ENCODE data around the gene MUC5B.

The MUC5B gene

GRCh38 chr11:1227551-1228100 is 4.8 kb downstream of the MUC5B start:
- DNase-seq (ENCODE audit: low read depth): no peak
- H3K4me3 ChIP-seq (replicated peaks; ENCODE audit: low read depth, low read length): no peak overlapping the region
- TF ChIP-seq CTCF (IDR thresholded peaks at IDR 0.05; ENCODE audit: low read length, missing control alignments): no peak

- DNase-seq (ENCODE audit: low read depth): no peak
- no peak overlapping the region for H3K4me3 ChIP-seq (replicated peaks; ENCODE audit: low read depth, low read length)
- no peak for TF ChIP-seq CTCF (IDR thresholded peaks at IDR 0.05; ENCODE audit: low read length, missing control alignments)
Measured at GRCh38 chr11:1228101-1228821, 5.4 kb downstream of the MUC5B start.

- no peak for TF ChIP-seq CTCF (IDR thresholded peaks at IDR 0.05; ENCODE audit: low read length, missing control alignments)
- H3K4me3 ChIP-seq (replicated peaks; ENCODE audit: low read depth, low read length): no peak overlapping the region
- no peak for DNase-seq (ENCODE audit: low read depth)
Measured at GRCh38 chr11:1228921-1229451, 6.1 kb downstream of the MUC5B start.

GRCh38 chr11:1229471-1230120 is 6.7 kb downstream of the MUC5B start:
- no peak for TF ChIP-seq CTCF (IDR thresholded peaks at IDR 0.05; ENCODE audit: low read length, missing control alignments)
- no peak overlapping the region for H3K4me3 ChIP-seq (replicated peaks; ENCODE audit: low read depth, low read length)
- DNase-seq (ENCODE audit: low read depth): no peak

- no peak for DNase-seq (ENCODE audit: low read depth)
- no peak for TF ChIP-seq CTCF (IDR thresholded peaks at IDR 0.05; ENCODE audit: low read length, missing control alignments)
- no peak overlapping the region for H3K4me3 ChIP-seq (replicated peaks; ENCODE audit: low read depth, low read length)
Measured at GRCh38 chr11:1230121-1230455, 7.2 kb downstream of the MUC5B start.

GRCh38 chr11:1230456-1231395 is 7.9 kb downstream of the MUC5B start:
- DNase-seq (ENCODE audit: low read depth): no peak
- no peak overlapping the region for H3K4me3 ChIP-seq (replicated peaks; ENCODE audit: low read depth, low read length)

More at GRCh38 chr11:1230456-1231395, 7.9 kb downstream of the MUC5B start:
- no peak for TF ChIP-seq CTCF (IDR thresholded peaks at IDR 0.05; ENCODE audit: low read length, missing control alignments)

All from fibroblast of pulmonary artery (primary cell).